ENCODE measurements around the gene SGPP1. TPM values are rescaled to one million over a fixed set of nuclear protein-coding genes. Genes with fewer than 3 reads are reported as not detected.

Gene SGPP1
- total RNA-seq, 2 donors from 2014 or later = 23.1 to 24.4 TPM

DNA sequence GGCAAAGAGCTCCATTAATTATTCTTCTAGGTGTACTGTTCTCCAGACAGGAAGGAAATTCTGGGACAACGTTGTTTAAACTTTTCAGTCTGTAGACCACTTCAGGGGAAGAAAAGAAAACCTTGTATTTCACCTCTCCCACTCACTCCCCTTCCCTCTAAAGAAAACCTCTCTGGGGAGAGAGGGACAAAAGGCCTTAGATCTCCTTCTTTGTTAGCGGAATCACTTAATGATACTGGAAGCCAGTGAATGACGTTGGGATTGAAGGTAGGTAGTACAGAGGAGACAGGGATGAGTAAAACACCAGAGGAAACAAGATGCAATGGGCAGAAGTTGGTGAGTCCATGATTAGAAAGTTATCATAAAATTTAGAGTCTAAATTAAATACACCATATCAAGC, 38.7 kb upstream of the SGPP1 start:
- ATAC-seq (no peak), DNase-seq (no peak)
- H3K4me1 ChIP-seq = no peaks in the 10 kb centered on the region
- no peaks in the 10 kb centered on the region for H3K9me3 ChIP-seq
- no peak overlapping the region for H3K4me3 ChIP-seq
- intact Hi-C loops (cut with DNase I) = loop anchor here (10.0 kb wide), 2 partner anchors 132 to 372 kb away; no protein-coding TSS in a partner anchor
- H3K36me3 ChIP-seq (replicated peaks in 1 of 2; ENCODE audit: insufficient read depth in 1 of 2, low read depth in 2 of 2) = no peaks in the 10 kb centered on the region
- no peak for TF ChIP-seq POLR2A (IDR thresholded peaks at IDR 0.05)
- TF ChIP-seq, protein P1, sequence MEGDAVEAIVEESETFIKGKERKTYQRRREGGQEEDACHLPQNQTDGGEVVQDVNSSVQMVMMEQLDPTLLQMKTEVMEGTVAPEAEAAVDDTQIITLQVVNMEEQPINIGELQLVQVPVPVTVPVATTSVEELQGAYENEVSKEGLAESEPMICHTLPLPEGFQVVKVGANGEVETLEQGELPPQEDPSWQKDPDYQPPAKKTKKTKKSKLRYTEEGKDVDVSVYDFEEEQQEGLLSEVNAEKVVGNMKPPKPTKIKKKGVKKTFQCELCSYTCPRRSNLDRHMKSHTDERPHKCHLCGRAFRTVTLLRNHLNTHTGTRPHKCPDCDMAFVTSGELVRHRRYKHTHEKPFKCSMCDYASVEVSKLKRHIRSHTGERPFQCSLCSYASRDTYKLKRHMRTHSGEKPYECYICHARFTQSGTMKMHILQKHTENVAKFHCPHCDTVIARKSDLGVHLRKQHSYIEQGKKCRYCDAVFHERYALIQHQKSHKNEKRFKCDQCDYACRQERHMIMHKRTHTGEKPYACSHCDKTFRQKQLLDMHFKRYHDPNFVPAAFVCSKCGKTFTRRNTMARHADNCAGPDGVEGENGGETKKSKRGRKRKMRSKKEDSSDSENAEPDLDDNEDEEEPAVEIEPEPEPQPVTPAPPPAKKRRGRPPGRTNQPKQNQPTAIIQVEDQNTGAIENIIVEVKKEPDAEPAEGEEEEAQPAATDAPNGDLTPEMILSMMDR (IDR thresholded peaks at IDR 0.05) = no peak
- H3K27ac ChIP-seq = no peak overlapping the region
- H3K27me3 ChIP-seq = no peaks in the 10 kb centered on the region
- WGBS, 2 donors = 49 to 58% methylated on average over 3 of the region's 3 CpGs

DNA sequence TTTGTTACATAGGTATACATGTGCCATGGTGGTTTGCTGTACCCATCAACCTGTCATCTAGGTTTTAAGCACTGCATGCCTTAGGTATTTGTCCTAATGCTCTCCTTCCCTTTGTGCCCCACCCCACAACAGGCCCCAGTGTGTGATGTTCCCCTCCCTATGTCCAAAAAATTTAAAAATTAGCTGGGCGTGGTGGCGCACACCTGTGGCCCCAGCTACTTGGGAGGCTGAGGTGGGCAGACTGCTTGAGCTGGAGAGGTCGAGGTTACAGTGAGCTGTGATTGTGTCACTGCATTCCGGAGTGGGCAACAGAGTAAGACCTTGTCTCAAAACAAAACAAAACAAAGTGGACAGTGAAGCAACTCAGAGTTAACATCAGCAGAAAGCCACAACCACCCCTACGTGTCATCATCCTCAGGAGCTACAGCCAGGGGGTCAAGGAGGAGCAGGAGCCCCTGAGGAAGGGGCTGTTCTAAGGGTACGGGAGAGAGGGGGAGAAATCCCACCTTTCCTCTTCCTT, 36.8 kb upstream of the SGPP1 start:
- Histone ChIP-seq H3K4me3 (no peak overlapping the region), H3K27me3 (no peaks in the 10 kb centered on the region), H3K9me3 (no peaks in the 10 kb centered on the region), H3K27ac (no peak overlapping the region), H3K36me3 (replicated peaks in 1 of 2; ENCODE audit: insufficient read depth in 1 of 2, low read depth in 2 of 2) (no peaks in the 10 kb centered on the region), H3K4me1 (no peaks in the 10 kb centered on the region)
- intact Hi-C loops (cut with DNase I) = loop anchor here (10.0 kb wide), 2 partner anchors 130 to 370 kb away; no protein-coding TSS in a partner anchor
- DNase-seq (no peak), ATAC-seq (no peak)
- 85 to 93% methylated on average over 6 of the region's 6 CpGs for WGBS, 2 donors
- TF ChIP-seq, protein P1 (IDR thresholded peaks at IDR 0.05) = no peak
- TF ChIP-seq POLR2A (IDR thresholded peaks at IDR 0.05) = no peak

DNA sequence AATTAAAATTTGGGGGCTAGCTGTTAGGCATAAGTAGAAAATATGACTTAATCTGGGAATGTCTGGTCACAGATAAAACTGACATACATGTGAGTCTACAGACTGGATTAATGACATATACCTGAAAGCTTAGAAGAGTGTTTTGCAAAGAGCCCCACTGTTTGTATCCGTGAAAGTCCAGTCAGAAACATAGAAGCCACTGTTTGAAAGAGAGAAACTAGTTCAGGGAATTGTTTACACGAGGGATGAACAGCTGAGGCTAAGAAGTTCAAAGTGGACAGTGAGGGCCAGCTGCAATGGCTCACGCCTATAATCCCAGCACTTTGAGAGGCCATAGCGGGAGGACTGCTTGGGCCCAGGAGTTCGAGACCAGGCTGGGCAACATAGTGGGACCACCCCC, 36.2 kb upstream of the SGPP1 start:
- no peaks in the 10 kb centered on the region for H3K9me3 ChIP-seq
- TF ChIP-seq POLR2A (IDR thresholded peaks at IDR 0.05) = no peak
- TF ChIP-seq, protein P1 (IDR thresholded peaks at IDR 0.05) = no peak
- intact Hi-C loops (cut with DNase I) = loop anchor here (10.0 kb wide), 2 partner anchors 129 to 369 kb away; no protein-coding TSS in a partner anchor
- H3K36me3 ChIP-seq (replicated peaks in 1 of 2; ENCODE audit: insufficient read depth in 1 of 2, low read depth in 2 of 2) = no peaks in the 10 kb centered on the region
- DNase-seq (no peak), ATAC-seq (no peak)
- 69 to 72% methylated on average over 5 of the region's 5 CpGs for WGBS, 2 donors
- no peak overlapping the region for H3K4me3 ChIP-seq
- no peak overlapping the region for H3K27ac ChIP-seq
- H3K4me1 ChIP-seq = no peaks in the 10 kb centered on the region
- H3K27me3 ChIP-seq = no peaks in the 10 kb centered on the region

DNA sequence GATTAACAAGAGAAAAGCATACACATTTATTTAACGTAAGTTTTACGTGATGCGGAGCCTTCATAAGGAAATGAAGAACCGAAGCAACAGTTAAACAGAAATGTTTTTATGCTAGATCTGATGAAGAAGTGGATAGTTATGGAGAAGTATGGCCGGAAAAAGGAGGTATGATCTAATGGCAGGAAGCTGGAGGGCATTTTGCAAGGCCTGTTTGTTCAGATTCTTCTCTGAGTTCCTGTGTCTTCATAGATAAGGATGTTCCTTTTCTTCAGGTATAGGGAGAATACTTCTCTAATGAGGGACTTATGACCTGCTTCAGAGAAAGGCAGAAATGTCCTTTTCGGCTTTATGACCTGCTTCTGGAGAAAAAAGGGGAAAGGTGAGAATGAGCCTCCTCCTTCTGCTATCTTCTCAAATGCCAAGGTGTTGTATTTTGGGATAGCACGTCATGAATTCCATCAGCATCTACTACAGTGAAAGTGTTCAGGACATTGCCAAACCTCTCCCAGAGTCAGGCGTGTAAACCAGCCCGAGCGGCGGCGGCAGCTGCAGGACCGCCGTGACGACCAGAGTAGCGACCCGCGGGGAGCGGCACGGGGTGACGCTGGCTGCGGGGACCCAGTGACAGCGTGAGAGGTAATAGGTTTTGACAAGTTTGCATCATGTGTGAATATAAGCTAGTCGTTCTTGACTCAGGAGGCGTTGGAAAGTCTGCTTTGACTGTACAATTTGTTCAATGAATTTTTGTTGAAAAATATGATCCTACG, 33.7 kb upstream of the SGPP1 start:
- intact Hi-C loops (cut with DNase I) = loop anchor here (10.0 kb wide), 2 partner anchors 127 to 367 kb away; no protein-coding TSS in a partner anchor
- Histone ChIP-seq H3K27me3 (no peaks in the 10 kb centered on the region), H3K4me1 (no peaks in the 10 kb centered on the region), H3K27ac (no peak overlapping the region), H3K4me3 (no peak overlapping the region), H3K36me3 (replicated peaks in 1 of 2; ENCODE audit: insufficient read depth in 1 of 2, low read depth in 2 of 2) (no peaks in the 10 kb centered on the region), H3K9me3 (no peaks in the 10 kb centered on the region)
- WGBS, 2 donors = 74 to 89% methylated on average over 24 to 26 of the region's 26 CpGs
- DNase-seq (no peak), ATAC-seq (no peak)
- TF ChIP-seq POLR2A (IDR thresholded peaks at IDR 0.05) = no peak
- TF ChIP-seq, protein P1 (IDR thresholded peaks at IDR 0.05) = no peak
